GM12875 (cell line): ENCODE results near the gene BDKRB1.

Experiments
- H3K4me3 ChIP-seq: one replicate; pipeline ENCODE4 v1.5.1; 2011; ENCODE audit warnings: low read depth, low read length, control low read depth
- CTCF ChIP-seq: IDR thresholded peaks from 2 replicates; pipeline ENCODE4 v1.5.1; 2011; ENCODE audit warnings: low read depth, mild to moderate bottlenecking, control low read depth, inconsistent platforms, low read length, moderate library complexity, borderline replicate concordance; ENCODE audit not compliant: insufficient read depth

Gene BDKRB1

GRCh38 chr14:96214793-96215192 is 41.2 kb upstream of the BDKRB1 start:
- TF ChIP-seq CTCF = no peak
- no peak overlapping the region for H3K4me3 ChIP-seq

GRCh38 chr14:96215452-96216244 is 40.4 kb upstream of the BDKRB1 start:
- no peak overlapping the region for H3K4me3 ChIP-seq
- TF ChIP-seq CTCF = no peak

- no peak for TF ChIP-seq CTCF
- H3K4me3 ChIP-seq = no peak overlapping the region
Measured at GRCh38 chr14:96216627-96217026, 39.4 kb upstream of the BDKRB1 start.

GRCh38 chr14:96217376-96217913 is 38.6 kb upstream of the BDKRB1 start:
- TF ChIP-seq CTCF = no peak
- no peak overlapping the region for H3K4me3 ChIP-seq

DNA sequence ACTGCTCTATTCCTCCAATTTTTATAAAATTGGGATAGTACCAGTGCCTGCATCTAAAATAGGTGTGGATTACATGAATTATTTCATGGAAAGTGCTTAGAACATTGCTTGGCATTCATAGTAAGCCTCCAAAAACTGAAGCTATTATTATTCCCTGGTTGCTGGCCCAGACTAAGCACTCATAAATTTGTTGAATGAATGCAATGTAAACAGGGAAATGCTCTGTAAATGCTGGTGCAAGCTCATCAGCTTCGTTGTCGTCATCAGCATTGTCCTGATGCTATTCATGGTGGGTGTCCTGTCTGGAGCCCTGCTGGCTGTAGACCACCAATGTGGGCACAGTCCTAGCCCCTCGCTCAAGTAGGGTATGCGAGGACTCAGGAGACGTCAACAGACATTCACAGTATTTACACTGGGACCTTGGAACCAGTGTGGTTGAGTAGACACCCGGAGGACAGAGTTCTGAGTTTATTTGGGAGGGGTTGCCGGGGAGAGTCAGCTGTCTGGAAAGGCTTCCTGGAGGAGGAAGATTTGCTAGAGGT is 34.8 kb upstream of the BDKRB1 start:
- no peak overlapping the region for H3K4me3 ChIP-seq
- no peak for TF ChIP-seq CTCF

DNA sequence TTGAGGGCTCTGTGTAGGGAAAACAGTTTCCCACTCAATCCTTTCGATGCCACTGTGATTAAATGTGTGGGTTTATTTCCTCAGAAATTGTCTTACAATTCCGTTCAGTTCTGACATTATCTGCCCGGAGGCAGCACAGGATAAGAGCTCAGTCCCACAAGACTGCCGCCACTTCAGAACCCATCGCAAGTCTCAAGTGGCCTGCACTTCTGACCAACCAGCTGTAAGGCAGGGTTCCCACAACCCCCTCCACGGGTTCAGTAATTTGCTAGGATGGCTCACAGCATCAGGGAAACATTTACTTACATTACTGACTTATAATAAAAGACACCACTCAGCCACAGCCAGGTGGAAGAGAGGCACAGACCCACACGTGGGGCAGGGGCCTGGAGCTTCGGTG is 34.2 kb upstream of the BDKRB1 start:
- TF ChIP-seq CTCF = no peak
- H3K4me3 ChIP-seq = no peak overlapping the region

DNA sequence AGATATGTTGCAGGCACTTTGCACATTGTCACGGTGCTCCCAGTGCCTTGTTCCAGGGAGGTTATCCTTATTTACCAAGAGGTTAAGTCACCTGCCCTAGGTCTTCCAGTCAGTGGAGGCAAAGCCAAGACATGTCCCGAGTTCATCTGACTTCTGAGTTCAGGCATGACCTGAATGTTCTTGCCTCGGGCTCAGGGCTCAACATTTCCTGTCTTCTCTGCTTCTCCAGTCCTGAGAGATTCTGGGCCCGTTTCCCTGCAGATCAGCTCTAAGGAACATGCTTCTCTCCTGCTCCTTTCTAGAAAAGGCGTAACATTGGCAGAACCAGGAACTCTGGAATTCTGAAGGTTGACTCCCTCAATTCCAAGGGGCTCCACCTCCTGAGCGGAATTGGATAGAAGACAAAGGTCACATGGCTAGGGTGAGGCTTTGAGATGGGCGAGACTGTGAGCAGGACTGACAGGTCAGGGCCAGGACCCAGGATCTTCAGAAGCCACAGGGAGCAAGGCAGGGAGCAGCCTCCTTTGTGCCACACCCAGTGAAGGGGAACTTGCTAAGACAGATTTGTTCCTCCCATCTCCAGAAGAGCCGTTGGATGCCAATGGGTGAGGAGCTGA is 31.4 kb upstream of the BDKRB1 start:
- no peak for TF ChIP-seq CTCF
- H3K4me3 ChIP-seq = no peak overlapping the region
